ENCODE measurements around the gene UMAD1.

DNA sequence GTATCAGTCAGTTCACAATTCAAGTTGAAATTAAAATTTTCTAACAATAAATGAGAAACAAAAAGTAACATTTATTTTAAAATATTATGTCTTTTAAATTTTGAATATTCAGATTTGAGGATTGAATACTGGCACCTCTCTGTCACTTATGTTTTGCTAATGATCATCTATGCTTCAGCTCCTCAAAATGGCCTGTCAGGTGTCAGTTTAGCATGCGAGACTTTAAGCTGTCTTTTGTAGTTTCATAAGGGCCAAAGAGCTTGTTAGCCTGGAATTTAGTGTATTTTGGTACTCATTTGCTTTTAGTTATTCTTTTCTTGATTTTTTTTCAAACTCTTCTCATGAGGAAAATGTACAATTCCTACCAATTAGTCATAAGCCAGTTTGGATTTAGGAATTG, 179.9 kb downstream of the UMAD1 start:
- TF ChIP-seq, protein P1, sequence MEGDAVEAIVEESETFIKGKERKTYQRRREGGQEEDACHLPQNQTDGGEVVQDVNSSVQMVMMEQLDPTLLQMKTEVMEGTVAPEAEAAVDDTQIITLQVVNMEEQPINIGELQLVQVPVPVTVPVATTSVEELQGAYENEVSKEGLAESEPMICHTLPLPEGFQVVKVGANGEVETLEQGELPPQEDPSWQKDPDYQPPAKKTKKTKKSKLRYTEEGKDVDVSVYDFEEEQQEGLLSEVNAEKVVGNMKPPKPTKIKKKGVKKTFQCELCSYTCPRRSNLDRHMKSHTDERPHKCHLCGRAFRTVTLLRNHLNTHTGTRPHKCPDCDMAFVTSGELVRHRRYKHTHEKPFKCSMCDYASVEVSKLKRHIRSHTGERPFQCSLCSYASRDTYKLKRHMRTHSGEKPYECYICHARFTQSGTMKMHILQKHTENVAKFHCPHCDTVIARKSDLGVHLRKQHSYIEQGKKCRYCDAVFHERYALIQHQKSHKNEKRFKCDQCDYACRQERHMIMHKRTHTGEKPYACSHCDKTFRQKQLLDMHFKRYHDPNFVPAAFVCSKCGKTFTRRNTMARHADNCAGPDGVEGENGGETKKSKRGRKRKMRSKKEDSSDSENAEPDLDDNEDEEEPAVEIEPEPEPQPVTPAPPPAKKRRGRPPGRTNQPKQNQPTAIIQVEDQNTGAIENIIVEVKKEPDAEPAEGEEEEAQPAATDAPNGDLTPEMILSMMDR (conservative IDR thresholded peaks at IDR 0.05; ENCODE audit: low read depth, low read length): no peak
- TF ChIP-seq NFE2L2 (IDR thresholded peaks at IDR 0.05; ENCODE audit: low read depth, low read length): no peak
- no peak for TF ChIP-seq MAZ (IDR thresholded peaks at IDR 0.05; ENCODE audit: borderline replicate concordance, low read depth, low read length)
- TF ChIP-seq POLR2A (IDR thresholded peaks at IDR 0.05; ENCODE audit: low read depth, low read length): no peak
- no peak for TF ChIP-seq RAD21 (IDR thresholded peaks at IDR 0.05; ENCODE audit: low read length)
